HG02938 (cell line): ENCODE data around the gene SLC22A31.
"Not testable (repeated sequence)": the region's sequence is repeated elsewhere in the genome, so short reads cannot be mapped to it uniquely, and the experiment has no call there.

ENCODE experiments used
- ATAC-seq: cut with Tn5 transposase; IDR thresholded peaks from one replicate; pipeline ENCODE4 v1.9.1; 2021; ENCODE audit warnings: mild to moderate bottlenecking, moderate library complexity; ENCODE audit not compliant: unreplicated experiment

SLC22A31 gene

DNA sequence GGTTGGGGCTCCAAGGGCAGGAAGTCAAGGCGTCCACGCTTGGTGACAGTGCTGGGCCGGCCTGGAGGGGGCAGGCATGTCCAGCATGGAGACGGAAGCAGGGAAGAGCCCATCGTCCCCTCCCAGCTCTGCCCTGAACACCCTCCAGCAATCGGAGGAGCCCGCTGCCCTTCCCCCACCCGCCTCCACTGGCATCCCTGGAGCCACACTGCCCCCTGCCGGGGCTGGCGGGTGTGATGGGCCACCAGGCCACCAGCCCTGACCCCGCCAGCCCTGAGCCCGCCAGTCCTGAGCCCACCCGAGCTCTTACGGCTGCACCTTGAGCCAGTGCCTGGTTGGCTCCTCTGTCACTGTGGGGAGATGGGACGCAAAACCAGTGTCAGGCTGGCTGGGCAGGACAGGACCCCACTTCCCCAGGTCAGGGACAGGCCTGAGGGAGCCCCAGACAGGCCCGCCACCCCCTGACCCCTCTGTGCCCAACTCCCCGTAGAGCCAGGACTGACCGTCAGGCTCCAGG is 32.9 kb downstream of the SLC22A31 start:
- no peak for ATAC-seq

DNA sequence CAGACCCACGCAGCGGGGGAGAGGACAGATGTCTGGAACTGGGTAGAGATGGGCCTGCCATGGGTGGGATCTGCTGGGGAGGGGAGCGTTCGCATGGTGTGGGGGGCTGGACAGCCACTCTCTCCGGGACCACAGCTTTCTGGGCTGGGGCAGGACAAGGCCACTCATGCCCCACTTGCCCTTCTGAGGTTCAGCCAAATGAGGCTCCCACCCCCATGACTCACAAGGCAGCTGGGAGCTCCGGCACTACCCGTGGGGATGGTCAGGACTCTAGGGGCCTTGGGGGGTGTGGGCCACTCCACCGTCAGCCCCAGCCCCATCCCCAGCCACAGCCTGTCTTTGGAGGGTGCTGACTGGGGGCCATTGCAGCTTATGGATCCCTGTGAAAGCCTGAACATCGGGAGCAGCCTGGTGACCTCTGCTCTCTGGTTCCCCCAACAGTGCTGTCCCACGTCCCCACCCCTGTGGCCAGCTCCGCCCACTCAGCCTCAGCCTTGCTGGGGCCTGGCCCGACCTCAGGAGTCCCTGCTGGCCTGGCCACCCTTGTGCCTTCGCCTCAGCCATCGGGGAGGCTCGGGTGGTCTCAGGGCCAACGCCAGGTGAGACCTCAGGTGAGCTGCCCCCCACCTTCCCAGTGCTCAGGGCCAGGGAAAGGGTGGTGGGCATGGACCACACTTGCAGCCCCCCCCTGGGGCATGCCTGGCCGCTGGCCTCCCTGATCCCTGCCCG is 33.5 kb downstream of the SLC22A31 start:
- no peak for ATAC-seq

DNA sequence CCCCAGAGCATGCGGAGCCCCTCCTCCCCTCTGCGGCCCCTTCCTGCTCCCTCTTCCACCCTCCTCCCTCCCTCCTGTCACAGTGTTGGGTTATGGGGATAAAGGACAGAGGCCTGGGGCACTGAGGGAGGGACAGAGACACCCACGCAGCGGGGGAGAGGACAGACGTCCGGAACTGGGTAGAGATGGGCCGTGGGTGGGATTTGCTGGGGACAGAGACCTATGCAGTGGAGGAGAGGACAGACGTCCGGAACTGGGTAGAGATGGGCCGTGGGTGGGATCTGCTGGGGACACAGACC is 34.7 kb downstream of the SLC22A31 start:
- not testable (repeated sequence) for ATAC-seq

DNA sequence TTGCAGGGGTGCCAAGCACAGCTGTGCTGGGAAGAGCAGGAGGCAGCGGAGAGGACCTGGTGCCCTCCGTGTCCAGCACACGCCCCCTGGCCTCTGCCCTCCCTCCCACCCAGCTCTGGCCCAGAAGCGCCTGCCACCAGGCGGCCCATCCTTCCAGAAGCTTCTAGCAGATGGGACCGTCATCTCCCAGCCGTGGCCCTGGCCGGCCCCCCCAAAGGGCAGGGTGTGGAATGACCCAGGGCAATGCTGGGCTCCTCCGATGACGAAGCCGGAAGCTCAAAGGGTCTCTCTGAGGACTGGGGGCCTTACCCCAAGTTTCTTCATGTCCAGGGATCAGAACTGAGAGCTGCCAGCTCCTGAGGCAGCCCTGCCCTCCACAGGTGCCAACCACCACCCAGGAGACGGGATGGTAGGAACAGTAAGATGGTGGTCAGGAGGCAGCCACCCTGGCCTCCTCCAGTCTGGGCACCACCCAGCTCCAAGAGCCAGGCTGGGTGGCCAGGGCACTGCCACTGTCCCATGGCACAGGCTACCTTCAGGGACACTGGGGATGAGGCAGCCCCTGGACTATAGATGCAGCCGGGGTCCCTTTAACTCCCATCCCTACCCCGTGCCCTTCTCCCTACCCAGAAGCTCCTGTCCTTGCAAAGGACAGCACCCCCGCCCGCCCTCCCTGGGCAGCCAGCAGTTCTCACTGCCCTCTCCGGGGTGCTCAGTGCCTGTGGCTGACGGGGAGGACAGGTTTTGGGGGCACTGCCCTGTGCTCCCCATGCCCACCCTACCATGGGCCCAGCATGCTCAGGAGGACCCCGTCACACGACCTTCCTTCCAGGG is 35.3 kb downstream of the SLC22A31 start:
- no peak for ATAC-seq

DNA sequence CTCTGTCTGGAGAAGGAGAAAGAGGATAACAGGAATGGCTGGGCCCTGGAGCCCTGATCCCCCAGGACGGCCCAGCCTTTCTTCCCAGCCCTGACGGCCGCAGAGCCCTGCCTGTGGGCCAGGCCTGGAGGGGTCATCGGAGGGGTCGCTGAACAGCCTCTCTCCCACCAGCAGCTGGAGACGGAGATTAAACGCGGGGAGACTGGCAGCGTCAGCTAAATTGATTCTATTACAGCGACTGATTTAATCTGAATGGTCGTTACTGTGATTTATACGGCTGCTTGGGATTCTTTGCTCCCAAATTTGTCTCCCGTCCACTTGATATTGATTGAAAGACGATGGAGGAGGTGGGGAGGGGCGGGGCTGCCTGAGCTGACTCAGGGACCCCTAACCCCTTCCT is 35.9 kb downstream of the SLC22A31 start:
- ATAC-seq = no peak

DNA sequence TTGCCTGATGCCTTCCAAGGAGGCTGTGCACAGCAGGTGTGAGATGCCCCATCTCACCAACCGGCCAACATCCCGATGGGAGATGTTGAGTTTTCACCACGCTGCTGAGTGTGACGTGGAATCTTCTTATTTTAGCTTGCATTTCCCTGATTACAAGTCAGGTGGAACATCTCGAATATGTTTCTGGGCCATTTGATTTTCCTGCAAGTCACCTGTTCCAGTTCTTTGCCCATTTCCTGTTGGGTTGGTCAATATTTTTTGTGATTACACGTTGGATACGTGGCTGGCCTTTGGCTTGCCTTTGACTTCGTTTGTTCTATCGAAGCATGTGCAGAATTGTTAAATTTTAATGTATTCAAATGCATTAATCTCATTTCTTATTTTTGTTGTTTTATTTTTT is 37.0 kb downstream of the SLC22A31 start:
- no peak for ATAC-seq

DNA sequence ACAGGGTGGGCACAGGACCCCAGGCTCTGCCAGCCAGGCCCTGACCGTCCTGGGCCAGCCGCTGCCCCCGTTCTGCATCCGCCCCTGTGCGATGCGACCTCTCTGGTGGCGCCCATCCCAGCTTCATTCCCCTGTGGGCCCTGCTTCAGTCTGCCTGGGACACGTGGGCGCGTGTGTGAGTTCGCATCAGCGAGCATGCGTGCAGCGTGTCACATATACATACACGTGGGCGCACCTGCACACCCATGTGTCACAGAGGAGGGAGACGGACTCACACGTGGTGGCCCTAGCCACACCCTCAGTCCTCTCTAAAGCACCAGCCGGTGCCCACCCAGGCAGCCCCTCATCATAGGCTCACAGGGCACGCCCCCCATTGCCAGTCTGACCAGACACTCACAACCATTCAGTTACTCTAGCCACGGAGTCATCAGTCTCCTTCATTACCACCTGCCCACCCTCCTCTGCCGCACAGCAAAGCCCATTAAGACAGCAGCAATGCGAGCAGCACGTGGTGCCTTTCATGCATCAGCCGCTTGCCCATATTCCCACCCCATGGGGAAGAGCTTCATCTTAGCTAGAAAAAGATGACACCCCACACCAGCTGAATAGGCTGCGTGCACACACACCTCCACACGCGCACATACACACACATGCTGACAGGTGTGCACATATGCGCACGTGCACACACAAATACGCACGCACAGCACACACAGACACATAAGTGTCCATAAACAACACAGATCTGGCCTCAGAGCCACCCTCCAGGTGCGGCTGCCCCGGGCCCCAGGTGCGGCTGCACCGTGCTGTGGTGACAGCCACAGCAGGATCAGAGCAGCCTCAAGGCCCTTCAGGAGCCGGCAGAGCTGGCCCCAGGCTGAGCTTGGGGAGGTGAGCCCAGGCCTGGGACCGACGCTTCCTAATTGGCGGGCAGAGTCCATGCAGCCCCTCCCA is 38.3 kb downstream of the SLC22A31 start:
- ATAC-seq = no peak

DNA sequence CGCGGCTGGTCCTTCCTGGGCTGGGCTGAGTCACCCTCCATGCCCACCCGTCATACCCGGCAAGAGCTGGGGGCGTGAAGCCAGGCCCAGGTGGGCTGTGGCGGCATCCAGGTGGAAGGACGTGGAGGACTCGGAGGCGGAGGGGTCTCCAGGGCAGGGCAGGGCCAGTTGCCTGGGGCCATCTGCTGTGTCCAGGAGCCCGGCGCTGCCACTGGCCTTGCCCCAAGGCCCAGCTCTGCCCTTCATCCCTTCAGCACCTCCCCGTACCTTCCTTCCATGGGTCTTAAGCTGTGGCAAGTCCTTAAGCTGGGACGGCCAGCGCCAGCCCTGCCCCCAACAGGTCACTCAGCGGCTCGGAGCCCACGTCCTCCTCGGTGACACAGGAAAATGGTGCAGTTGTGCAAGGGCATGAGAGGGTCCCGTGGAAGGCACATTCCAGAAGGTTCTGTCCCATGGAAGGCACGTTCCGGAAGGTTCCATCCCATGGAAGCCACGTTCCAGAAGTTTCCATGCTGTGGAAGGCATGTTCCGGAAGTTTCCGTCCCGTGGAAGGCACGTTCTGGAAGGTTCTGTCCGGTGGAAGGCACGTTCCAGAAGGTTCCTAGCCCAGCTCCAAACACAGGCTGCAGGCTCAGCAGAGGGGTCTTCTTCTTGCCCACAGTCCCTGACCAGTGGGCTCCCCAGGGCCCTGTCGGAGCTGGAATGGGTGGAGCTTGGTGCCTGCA is 39.2 kb downstream of the SLC22A31 start:
- no peak for ATAC-seq

DNA sequence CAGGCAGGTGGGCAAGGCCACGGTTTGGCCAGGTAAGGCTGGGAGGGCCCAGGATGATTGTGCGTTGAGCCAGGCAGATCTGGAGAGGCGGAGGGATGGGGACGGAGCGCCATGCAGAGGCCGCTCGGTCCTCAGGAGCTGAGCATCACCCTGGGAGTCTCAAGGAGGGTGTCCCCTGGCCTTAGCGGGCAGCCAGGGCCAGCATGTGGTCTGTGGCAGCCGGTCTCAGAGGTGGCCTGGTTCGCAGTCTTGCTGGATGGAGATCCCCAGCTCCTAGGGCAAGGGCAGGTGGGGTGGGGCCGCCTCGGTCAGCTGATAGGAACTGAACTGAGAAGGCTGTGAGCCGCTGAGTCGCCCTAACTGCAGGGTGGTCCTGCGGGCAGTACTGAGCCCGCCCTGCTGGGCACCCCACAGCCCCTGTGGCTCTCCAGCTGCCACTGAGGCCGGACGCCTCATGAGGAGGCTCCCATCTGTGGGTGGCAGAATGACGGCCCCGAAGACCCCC is 40.4 kb downstream of the SLC22A31 start:
- ATAC-seq = no peak

DNA sequence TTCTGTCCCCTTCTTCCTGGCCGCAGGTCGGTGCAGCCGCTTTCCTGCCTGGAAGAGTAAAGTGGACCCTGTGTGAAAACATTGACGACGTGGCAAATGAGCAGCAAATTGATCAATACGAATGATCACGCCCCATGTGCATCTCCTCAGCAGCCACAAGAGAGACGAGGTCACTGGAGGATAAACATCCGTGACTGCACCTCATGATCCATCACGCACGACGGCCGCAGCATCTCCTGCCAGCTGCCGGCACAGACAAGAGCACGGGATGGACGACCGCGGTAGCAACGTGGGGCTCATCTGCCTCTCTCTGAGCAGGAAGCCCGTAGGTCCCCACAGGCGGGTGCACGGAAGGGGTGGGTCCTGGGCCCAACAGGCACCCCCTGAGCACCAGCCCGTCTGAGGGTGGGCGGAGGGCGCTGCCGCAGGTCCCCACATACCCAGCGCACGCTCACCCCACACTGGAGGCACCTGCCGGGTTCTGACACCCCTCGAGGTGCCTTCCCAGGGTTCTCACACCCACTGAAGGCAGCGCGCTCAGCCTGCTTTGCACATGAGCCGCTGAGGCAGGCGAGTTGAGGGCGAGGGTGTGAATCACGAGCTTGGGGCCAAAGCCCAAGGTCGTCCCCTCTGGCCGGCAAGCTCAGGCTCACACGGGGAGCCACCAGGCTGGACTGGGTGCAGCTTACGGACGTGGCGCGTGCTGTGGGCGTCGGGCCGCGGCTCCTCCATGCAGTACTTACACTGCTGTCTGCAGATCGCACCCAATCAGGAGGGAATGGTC is 41.1 kb downstream of the SLC22A31 start:
- no peak for ATAC-seq

DNA sequence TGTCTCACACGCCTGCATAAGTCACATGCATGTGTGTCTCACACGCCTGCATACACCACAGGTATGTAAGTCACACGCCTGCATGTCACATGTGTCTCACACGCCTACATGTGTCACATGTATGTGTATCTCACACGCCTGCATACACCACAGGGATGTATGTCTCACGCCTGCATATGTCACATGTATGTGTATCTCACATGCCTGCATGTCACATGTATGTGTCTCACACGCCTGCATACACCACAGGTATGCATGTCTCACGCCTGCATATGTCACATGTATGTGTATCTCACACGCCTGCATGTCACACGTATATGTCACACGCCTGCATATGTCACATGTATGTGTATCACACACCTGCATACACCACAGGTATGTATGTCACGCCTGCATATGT is 42.6 kb downstream of the SLC22A31 start:
- no peak for ATAC-seq

DNA sequence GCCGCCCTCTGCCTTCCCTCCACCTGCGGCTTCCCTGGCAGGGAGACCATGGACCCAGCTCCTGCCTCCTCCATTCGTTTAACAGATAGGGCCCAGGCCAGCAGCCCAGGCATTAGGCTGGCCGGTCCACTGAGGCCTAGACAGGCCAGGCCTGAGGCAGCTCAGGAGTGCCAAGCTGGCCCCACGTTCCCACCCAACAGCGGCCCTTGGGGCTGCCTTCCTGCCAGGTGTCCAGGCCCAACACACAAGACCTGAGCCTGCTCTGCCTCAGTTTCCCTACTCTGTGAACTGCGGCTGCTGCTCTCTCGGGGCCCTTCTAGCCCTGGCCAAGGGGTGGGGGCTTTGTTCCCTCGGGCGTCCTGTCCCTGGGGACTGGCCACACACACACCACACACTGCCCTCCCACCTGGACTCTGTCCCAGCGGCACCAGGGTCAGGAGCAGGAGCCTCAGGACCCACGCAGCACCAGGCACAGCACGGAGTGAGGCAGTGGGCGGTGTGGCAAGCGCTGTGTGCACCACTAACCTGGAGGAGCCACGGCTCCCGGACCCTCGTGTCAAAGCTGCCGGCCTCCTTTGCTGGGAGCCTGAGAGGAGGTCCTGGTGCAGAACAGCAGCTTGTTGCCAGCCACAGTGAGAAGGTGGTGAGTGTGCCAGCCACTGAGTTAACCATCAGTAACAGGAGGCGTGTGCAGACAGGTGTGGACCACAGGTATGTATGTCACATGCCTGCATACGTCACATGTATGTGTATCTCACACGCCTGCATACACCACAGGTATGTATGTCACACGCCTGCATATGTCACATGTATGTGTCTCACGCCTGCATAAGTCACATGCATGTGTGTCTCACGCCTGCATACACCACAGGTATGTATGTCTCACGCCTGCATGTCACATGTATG is 43.3 kb downstream of the SLC22A31 start:
- no peak for ATAC-seq

DNA sequence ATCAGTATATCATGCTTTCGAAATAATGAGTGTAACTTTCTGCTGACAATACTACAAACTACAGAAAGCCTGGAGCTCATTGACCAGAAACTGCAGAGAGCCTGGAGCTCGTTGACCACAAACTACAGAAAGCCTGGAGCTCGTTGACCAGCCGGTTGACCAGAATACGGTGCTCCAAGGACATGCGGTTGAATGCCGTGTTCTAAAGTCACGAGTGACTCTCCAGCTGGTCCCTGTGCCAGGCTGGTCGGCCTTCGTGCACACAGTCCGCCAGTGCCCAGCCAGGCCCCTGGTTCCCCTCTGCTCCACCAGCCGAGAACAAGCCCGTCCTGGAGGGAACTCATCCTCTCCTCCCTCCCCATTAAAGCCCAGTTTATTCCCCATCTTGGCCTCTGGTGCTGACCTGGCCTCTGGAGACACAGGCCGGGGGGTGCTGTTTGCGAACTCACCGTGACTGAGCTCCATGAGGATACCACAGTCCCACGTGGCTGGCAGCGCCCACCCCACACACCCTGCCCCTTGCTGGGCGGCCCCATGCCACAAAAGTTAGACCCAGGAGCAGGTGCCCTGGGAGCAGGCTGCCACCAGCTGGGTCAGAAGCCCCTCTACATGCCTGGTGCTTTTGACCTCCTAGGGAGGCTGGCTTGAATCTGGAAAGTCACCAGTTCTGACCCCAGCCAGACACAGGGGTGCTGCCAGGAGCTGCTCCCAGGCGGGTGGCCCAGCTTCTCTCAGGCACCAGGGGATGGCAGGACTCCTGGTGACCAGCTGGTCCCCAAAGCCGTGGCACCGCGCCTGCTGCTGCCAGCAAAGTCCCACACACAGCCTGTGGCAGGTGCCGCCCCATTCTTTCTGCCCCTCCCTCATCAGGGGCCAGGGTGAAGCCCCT is 44.2 kb downstream of the SLC22A31 start:
- ATAC-seq = no peak

DNA sequence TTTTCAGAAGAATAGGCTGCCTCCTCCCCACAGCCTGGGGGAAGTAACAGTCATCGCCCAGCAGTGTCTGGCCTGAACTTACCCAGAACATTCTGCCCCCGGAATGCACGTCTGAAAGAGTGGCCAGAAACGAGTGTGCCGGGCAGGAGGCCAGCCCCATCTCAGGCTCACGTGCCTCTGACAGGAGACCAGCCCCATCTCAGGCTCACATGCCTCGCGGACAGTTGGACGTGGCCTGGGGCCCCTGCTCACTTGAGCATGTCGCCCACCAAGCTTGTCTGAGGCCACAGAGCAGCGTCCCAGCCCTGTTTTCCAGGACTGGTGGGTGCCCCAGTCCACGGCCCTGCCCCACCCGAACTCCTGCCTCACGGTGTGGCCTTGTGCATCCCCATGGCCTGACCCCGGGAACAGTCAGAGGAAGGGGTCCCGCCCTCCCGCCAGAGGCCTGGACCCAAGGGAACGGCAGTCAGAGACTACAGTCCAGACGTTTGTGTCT is 45.1 kb downstream of the SLC22A31 start:
- ATAC-seq = no peak

DNA sequence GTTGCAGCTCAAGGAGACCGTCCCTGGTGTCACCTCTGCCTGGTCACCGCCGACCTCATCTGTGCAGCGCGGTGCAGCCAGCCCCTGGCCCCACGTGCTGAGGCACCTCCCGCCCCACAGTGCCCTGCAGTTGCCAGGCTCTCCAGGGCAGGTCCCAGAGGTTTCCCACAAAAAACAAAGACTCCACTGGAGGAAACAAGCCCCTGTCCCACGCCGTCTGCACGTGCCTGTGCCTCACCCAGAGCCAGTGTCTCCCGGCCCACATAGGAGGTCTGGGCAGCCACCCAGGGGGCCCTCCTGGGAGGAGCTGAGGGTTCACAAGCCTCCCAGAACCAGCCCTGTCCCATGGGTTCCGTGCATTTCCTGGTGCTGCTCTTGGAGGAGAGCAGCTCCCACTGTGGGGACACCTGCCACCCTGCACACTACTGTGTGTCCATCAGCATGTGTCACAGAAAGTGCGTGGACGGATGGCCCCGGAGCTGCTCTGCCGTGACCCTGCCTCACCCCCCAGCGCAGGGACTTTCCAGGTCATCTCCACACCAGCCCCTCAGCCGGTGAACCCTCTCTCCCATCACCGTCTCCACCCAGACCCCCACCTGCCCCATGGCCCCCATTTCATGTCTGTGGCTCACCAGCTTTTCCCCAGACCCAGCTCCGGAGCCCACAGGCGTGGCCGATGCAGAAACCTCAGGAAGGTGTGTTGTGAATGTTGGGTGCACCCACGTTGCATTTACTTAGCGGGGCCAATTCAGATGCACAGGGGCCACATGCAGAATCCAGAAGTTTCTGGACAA is 45.8 kb downstream of the SLC22A31 start:
- no peak for ATAC-seq

DNA sequence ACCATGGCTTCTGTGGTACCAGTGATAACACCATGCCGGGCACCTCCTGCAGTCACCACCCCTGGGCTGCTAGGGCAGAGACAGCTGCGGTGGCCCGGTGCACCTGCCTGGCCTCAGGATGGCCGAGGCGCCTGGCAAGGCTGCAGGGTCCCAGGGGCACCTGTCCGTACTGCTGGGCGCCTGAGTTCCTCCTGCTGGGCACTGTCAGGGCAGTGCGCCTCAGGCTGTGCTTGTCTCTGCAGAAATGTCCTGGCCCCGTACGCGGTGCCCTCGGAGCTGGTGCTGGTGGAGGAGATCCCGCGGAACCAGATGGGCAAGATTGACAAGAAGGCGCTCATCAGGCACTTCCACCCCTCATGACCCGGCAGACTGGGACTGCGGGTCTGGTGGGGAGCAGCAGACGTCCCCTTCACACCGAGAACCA is 46.5 kb downstream of the SLC22A31 start:
- no peak for ATAC-seq
